ENCODE results near the gene IL17B. TPM values are rescaled to one million over a fixed set of nuclear protein-coding genes. Genes with fewer than 3 reads are reported as not detected.

The IL17B gene
- total and polyA plus RNA-seq, 2 of the 8 experiments (the other 6 are each of a cell fraction or from before 2014, with no cell fraction given) = 0.18 TPM; not detected in 1

DNA sequence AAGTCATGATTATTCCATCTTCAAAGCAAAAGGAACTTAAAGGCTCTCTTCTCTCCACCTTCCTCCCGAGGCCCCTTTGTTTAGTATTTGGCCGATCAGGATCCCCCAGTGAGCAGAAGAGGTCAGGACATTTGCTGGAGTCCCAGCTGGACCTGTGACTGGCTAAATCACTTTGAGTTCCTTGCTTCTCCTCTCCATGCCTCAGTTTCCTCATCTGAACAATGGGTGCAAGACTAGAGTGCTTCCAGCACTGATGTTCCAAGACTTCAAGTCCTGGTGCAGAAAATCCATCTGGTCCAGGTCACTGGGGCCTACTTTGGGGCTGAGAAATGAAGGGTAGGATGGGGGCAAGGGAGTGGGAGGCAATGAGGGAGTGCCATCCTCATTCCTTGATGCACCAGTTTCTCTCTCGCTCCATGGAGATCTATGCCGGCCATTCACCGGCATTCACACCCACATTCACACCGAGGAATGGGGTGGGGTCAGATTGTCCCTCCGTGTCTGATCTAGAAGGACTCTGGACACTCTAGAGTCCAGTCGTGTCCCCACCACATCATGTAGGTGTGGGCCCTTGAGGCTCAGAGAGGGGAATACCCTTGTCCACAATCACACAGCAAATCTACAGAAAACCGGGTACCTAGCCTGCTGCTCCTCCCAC, 38.7 kb upstream of the IL17B start:
- DNase-seq (ENCODE audit: low read depth in 1 of 2, low spot score in 2 of 2) = no peak
- no peaks in the 10 kb centered on the region for H4K20me1 ChIP-seq (replicated peaks in 1 of 2; ENCODE audit: control insufficient read depth in 1 of 2, insufficient read depth in 2 of 2, low read length in 2 of 2)
- 0 out of 2 replicates have a peak overlapping the region, but pooled peaks have one; percentile 1 for H2BK20ac ChIP-seq (ENCODE audit: low read length)
- H3K79me1 ChIP-seq (ENCODE audit: low read depth, low read length) = no peaks in the 10 kb centered on the region
- H3K27ac ChIP-seq (ENCODE audit: low read depth, low read length) = no peak overlapping the region
- H2AK5ac ChIP-seq (ENCODE audit: low read depth, low read length) = 0 out of 2 replicates have a peak overlapping the region, but pooled peaks have one; percentile 19
- H3K9me3 ChIP-seq (ENCODE audit: insufficient read depth in 2 of 2, low read depth in 1 of 2, low read length in 1 of 2) = no peaks in the 10 kb centered on the region
- no peaks in the 10 kb centered on the region for H3K79me2 ChIP-seq (ENCODE audit: control insufficient read depth in 1 of 2, insufficient read depth in 2 of 2, low read length in 2 of 2)
- H3K36me3 ChIP-seq (ENCODE audit: control insufficient read depth in 2 of 4, insufficient read depth in 4 of 4, low read length in 3 of 4) = no peaks in the 10 kb centered on the region
- WGBS, 2 experiments (ENCODE audit: extremely low coverage in 1 of 2, insufficient coverage in 1 of 2, insufficient read length in 1 of 2, insufficient replicate concordance in 2 of 2, low coverage in 1 of 2, low lambda C conversion rate in 2 of 2, missing lambda C conversion rate in 1 of 2) = 90% methylated on average over 9 of the region's 9 CpGs; no CpG with 5 or more reads in 1 of the 2 experiments
- H3K56ac ChIP-seq (replicated peaks; ENCODE audit: insufficient read length, low read depth, low read length) = no peak overlapping the region
- no peaks in the 10 kb centered on the region for H3K27me3 ChIP-seq (replicated peaks in 1 of 4; ENCODE audit: control insufficient read depth in 3 of 4, extremely low read depth in 1 of 4, insufficient read depth in 3 of 4, low read length in 3 of 4)
- no peak overlapping the region for H2BK120ac ChIP-seq (replicated peaks; ENCODE audit: low read depth, low read length)
- no peak overlapping the region for H3K23ac ChIP-seq (ENCODE audit: insufficient read length)
- peak overlapping the region; percentile 80; the same call in 1 of the 2 replicates for H2BK12ac ChIP-seq (ENCODE audit: low read depth, low read length)
- POLR2A ChIA-PET (ENCODE audit: partially characterized antibody) = interaction anchor here (0.8 to 2.0 kb wide), 4 partner anchors 11 to 73 kb away, joined by 3 to 8 read pairs (median 4); partner anchors contain the start of gene GRPEL2
- no peak overlapping the region for H3K18ac ChIP-seq (ENCODE audit: extremely low read depth, low read length)
- no peak overlapping the region for H4K8ac ChIP-seq (ENCODE audit: extremely low read depth, insufficient read depth, low read length)
- no peaks in the 10 kb centered on the region for H3K23me2 ChIP-seq (ENCODE audit: low read depth, low read length)
- H4K5ac ChIP-seq (ENCODE audit: insufficient read length, low read depth, low read length) = no peak overlapping the region
- no peak for FAIRE-seq
- H3K14ac ChIP-seq (ENCODE audit: insufficient read length) = no peak overlapping the region
- H3K4me1 ChIP-seq (replicated peaks in 1 of 4; ENCODE audit: control insufficient read depth in 3 of 4, insufficient read depth in 4 of 4, low read length in 3 of 4) = peaks cover 3 to 14% (median 7%) of the 10 kb centered on the region in 4 experiments
- H3K9ac ChIP-seq (replicated peaks in 1 of 4; ENCODE audit: extremely low read depth in 1 of 4, low read depth in 3 of 4, low read length in 3 of 4) = no peak overlapping the region
- H4K91ac ChIP-seq (replicated peaks; ENCODE audit: insufficient read length, low read length) = no peak overlapping the region
- no peak overlapping the region for H2BK15ac ChIP-seq (ENCODE audit: low read length)
- CTCF ChIA-PET (ENCODE audit: partially characterized antibody) = interaction anchor here (0.8 to 15.4 kb wide), 6 partner anchors 18 to 51 kb away, joined by 3 to 315 read pairs (median 9); no protein-coding TSS in a partner anchor
- H2BK5ac ChIP-seq (ENCODE audit: low read depth, low read length) = no peak overlapping the region
- H2AFZ ChIP-seq (ENCODE audit: low read length) = peak overlapping the region; percentile 89
- peak overlapping the region in 1 of 2 experiments; percentile 28; a peak in 1 of 4 replicates for H3K4me2 ChIP-seq (ENCODE audit: insufficient read depth in 1 of 2, low read depth in 2 of 2, low read length in 2 of 2)
- H3K4ac ChIP-seq (replicated peaks; ENCODE audit: insufficient read length, low read depth, low read length) = no peak overlapping the region
- no peak overlapping the region for H3K4me3 ChIP-seq (ENCODE audit: extremely low read depth in 1 of 4, insufficient read depth in 2 of 4, low read depth in 3 of 4, low read length in 4 of 4)

Measured in H1 (cell line).